Measurements from ENCODE around the gene ME1. TPM values are rescaled to one million over a fixed set of nuclear protein-coding genes. Genes with fewer than 3 reads are reported as not detected.

The ME1 gene
- total RNA-seq, 1 experiment from 2014 or later: 40.5 TPM

GRCh38 chr6:83433177-83433576 is 2.3 kb upstream of the ME1 start (continued):
- TF ChIP-seq, protein P1, sequence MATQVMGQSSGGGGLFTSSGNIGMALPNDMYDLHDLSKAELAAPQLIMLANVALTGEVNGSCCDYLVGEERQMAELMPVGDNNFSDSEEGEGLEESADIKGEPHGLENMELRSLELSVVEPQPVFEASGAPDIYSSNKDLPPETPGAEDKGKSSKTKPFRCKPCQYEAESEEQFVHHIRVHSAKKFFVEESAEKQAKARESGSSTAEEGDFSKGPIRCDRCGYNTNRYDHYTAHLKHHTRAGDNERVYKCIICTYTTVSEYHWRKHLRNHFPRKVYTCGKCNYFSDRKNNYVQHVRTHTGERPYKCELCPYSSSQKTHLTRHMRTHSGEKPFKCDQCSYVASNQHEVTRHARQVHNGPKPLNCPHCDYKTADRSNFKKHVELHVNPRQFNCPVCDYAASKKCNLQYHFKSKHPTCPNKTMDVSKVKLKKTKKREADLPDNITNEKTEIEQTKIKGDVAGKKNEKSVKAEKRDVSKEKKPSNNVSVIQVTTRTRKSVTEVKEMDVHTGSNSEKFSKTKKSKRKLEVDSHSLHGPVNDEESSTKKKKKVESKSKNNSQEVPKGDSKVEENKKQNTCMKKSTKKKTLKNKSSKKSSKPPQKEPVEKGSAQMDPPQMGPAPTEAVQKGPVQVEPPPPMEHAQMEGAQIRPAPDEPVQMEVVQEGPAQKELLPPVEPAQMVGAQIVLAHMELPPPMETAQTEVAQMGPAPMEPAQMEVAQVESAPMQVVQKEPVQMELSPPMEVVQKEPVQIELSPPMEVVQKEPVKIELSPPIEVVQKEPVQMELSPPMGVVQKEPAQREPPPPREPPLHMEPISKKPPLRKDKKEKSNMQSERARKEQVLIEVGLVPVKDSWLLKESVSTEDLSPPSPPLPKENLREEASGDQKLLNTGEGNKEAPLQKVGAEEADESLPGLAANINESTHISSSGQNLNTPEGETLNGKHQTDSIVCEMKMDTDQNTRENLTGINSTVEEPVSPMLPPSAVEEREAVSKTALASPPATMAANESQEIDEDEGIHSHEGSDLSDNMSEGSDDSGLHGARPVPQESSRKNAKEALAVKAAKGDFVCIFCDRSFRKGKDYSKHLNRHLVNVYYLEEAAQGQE (IDR thresholded peaks at IDR 0.05; ENCODE audit: low read depth): no peak
- TF ChIP-seq ELF1 (IDR thresholded peaks at IDR 0.05; ENCODE audit: borderline replicate concordance, low read depth) (no peak), ATF3 (IDR thresholded peaks at IDR 0.05) (no peak), EZH2 (IDR thresholded peaks at IDR 0.05) (no peak), SP1 (IDR thresholded peaks at IDR 0.05; ENCODE audit: low read depth) (no peak), ZNF274 (IDR thresholded peaks at IDR 0.05; ENCODE audit: low read depth, low read length) (no peak), YY1 (IDR thresholded peaks at IDR 0.05; ENCODE audit: extremely low read depth, insufficient replicate concordance, low read depth, low read length) (no peak), EGR1 (IDR thresholded peaks at IDR 0.05; ENCODE audit: low read depth) (no peak), EZH2phosphoT487 (IDR thresholded peaks at IDR 0.05; ENCODE audit: borderline replicate concordance) (no peak), CEBPB (IDR thresholded peaks at IDR 0.05; ENCODE audit: low read depth) (no peak), ZFX (IDR thresholded peaks at IDR 0.05) (no peak), CBX3 (IDR thresholded peaks at IDR 0.05; ENCODE audit: low read depth) (no peak), RAD21 (IDR thresholded peaks at IDR 0.05; ENCODE audit: low read depth) (no peak)

- Histone ChIP-seq H3K36me3 (ENCODE audit: control insufficient read depth in 1 of 2, insufficient read depth in 2 of 2, low read length in 2 of 2) (no peaks in the 10 kb centered on the region), H3K27me3 (ENCODE audit: insufficient read depth, low read length) (no peaks in the 10 kb centered on the region), H3K4me3 (replicated peaks in 1 of 2; ENCODE audit: low read depth in 1 of 2, low read length in 2 of 2) (no peak overlapping the region), H3K9ac (ENCODE audit: low read length) (peak overlapping the region; percentile 85), H3K4me1 (ENCODE audit: control insufficient read depth in 1 of 2, insufficient read depth in 2 of 2, low read length in 2 of 2) (peaks cover 24 to 26% of the 10 kb centered on the region in 2 experiments), H3K79me2 (ENCODE audit: insufficient read depth, low read length) (peaks cover 32% of the 10 kb centered on the region), H3K9me2 (ENCODE audit: insufficient read depth) (no peaks in the 10 kb centered on the region), H4K20me1 (ENCODE audit: insufficient read depth) (no peaks in the 10 kb centered on the region), H3K9me3 (ENCODE audit: control insufficient read depth in 1 of 2, insufficient read depth in 1 of 2, low read depth in 1 of 2, low read length in 2 of 2) (no peaks in the 10 kb centered on the region), H3K27ac (ENCODE audit: low read depth, low read length) (peak overlapping the region; percentile 97; the same call in 1 of the 2 replicates), H2AFZ (ENCODE audit: low read depth, low read length, poor library complexity, severe bottlenecking) (peak overlapping the region; percentile 46), H3K4me2 (ENCODE audit: low read length) (peak overlapping the region; percentile 88)
- BruUV-seq (replicated peaks): no TSS peak
- intact Hi-C loops (cut with micrococcal nuclease): no loop called here
- POLR2A ChIA-PET: no interaction called here
- TF ChIP-seq JUND (IDR thresholded peaks at IDR 0.05): no peak
- no peak for TF ChIP-seq SRF (IDR thresholded peaks at IDR 0.05; ENCODE audit: low read depth)
- TF ChIP-seq SIN3A (IDR thresholded peaks at IDR 0.05; ENCODE audit: low read depth): no peak
- no peak for TF ChIP-seq ZNF274 (IDR thresholded peaks at IDR 0.05; ENCODE audit: low read depth, low read length)
- no peak for TF ChIP-seq ELF1 (IDR thresholded peaks at IDR 0.05; ENCODE audit: borderline replicate concordance, low read depth)
- TF ChIP-seq, protein P1 (IDR thresholded peaks at IDR 0.05; ENCODE audit: low read depth): no peak
- no peak for TF ChIP-seq EGR1 (IDR thresholded peaks at IDR 0.05; ENCODE audit: low read depth)
- no peak for TF ChIP-seq SP1 (IDR thresholded peaks at IDR 0.05; ENCODE audit: low read depth)
- no peak for TF ChIP-seq CBX3 (IDR thresholded peaks at IDR 0.05; ENCODE audit: low read depth)
- DNase-seq (ENCODE audit: low read depth, low spot score): no peak
- no peak for ATAC-seq
- RAD21 ChIA-PET (ENCODE audit: low non-redundant PET in 1 of 2, low total read pairs in 2 of 2, uncharacterized antibody in 2 of 2, unreplicated experiment in 2 of 2): no interaction called here
- CTCF ChIA-PET: no interaction called here
Observed at GRCh38 chr6:83432636-83433035, 1.8 kb upstream of the ME1 start.
